ENCODE results near the gene IER5L.

- TF ChIP-seq, protein P1, sequence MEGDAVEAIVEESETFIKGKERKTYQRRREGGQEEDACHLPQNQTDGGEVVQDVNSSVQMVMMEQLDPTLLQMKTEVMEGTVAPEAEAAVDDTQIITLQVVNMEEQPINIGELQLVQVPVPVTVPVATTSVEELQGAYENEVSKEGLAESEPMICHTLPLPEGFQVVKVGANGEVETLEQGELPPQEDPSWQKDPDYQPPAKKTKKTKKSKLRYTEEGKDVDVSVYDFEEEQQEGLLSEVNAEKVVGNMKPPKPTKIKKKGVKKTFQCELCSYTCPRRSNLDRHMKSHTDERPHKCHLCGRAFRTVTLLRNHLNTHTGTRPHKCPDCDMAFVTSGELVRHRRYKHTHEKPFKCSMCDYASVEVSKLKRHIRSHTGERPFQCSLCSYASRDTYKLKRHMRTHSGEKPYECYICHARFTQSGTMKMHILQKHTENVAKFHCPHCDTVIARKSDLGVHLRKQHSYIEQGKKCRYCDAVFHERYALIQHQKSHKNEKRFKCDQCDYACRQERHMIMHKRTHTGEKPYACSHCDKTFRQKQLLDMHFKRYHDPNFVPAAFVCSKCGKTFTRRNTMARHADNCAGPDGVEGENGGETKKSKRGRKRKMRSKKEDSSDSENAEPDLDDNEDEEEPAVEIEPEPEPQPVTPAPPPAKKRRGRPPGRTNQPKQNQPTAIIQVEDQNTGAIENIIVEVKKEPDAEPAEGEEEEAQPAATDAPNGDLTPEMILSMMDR (IDR thresholded peaks at IDR 0.05 in 8 of 11, conservative IDR thresholded peaks at IDR 0.05 in 3 of 11) = no peak
- no peak for TF ChIP-seq POLR2A (IDR thresholded peaks at IDR 0.05)
These were observed 5.9 kb downstream of the IER5L start for GRCh38 chr9:129171993-129172751.
